ENCODE data around the gene HIPK4. TPM values are rescaled to one million over a fixed set of nuclear protein-coding genes. Genes with fewer than 3 reads are reported as not detected.

The HIPK4 gene
- total and polyA plus RNA-seq, 2 experiments from 2014 or later = 0.21 to 0.52 TPM

DNA sequence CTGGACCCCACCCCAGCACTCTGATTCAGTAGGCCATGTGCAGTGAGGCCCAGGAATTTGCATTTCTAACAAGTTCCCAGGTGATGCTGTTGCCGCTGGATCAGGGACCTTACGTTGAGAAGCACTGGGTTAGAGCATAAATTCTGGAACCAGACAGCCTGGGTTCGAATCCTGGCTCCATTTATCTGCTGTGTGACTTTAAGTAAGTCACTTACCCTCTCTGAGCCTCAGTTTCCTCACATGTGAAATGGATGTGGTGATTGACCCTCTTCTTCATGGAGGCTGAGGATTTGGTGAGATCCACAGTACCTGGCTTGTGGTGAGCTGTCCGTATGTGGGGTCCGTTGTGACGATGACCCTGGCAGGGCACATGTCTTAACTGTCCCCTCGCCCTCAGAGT, 15.9 kb downstream of the HIPK4 start (continued):
- no peak for TF ChIP-seq REST (IDR thresholded peaks at IDR 0.05; ENCODE audit: unreplicated experiment)
- TF ChIP-seq ZNF114 (CRISPR knock-in tag; IDR thresholded peaks at IDR 0.05) = no peak
- TF ChIP-seq NANOG (IDR thresholded peaks at IDR 0.05; ENCODE audit: borderline replicate concordance) = no peak
- TF ChIP-seq POLR2AphosphoS5 (IDR thresholded peaks at IDR 0.05; ENCODE audit: low read depth) = no peak
- TF ChIP-seq CTCF (conservative IDR thresholded peaks at IDR 0.05; ENCODE audit: low read depth in 2 of 2) = no peak
- TF ChIP-seq CREB1 (CRISPR knock-in tag; IDR thresholded peaks at IDR 0.05; ENCODE audit: low read depth) = no peak
- TF ChIP-seq, protein P1, sequence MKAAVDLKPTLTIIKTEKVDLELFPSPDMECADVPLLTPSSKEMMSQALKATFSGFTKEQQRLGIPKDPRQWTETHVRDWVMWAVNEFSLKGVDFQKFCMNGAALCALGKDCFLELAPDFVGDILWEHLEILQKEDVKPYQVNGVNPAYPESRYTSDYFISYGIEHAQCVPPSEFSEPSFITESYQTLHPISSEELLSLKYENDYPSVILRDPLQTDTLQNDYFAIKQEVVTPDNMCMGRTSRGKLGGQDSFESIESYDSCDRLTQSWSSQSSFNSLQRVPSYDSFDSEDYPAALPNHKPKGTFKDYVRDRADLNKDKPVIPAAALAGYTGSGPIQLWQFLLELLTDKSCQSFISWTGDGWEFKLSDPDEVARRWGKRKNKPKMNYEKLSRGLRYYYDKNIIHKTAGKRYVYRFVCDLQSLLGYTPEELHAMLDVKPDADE (IDR thresholded peaks at IDR 0.05) = no peak

GRCh38 chr19:40371802-40372122, 18.2 kb downstream of the HIPK4 start:
- H3K27ac ChIP-seq (ENCODE audit: low read depth) = no peak overlapping the region
- H3K4me3 ChIP-seq = no peak overlapping the region
- Mint-ChIP-seq H3K9me3 (no peaks in the 10 kb centered on the region), H3K4me1 (peaks cover 8% of the 10 kb centered on the region), H3K27ac (no peak overlapping the region), H3K27me3 (ENCODE audit: insufficient read depth, low read depth, poor library complexity) (peaks cover 11% of the 10 kb centered on the region), H3K36me3 (ENCODE audit: low read depth) (peaks cover 73% of the 10 kb centered on the region), H3K4me3 (no peak overlapping the region)
- DNase-seq (ENCODE audit: low spot score) (no peak), ATAC-seq (no peak)
- H3K4me1 ChIP-seq (ENCODE audit: insufficient read depth) = peaks cover 9% of the 10 kb centered on the region
- H2AFZ ChIP-seq = no peak overlapping the region
- H3K79me2 ChIP-seq (replicated peaks; ENCODE audit: insufficient read depth) = peaks cover 7% of the 10 kb centered on the region; the same call in 1 of the 2 replicates
- no peaks in the 10 kb centered on the region for H3F3A ChIP-seq (replicated peaks; ENCODE audit: low read depth)
- no peaks in the 10 kb centered on the region for H3K27me3 ChIP-seq (ENCODE audit: insufficient read depth)
- H3K9me2 ChIP-seq (ENCODE audit: insufficient read depth) = no peaks in the 10 kb centered on the region
- TF ChIP-seq POLR2AphosphoS5 (IDR thresholded peaks at IDR 0.05; ENCODE audit: low read depth) (no peak), STAT1 (IDR thresholded peaks at IDR 0.05; ENCODE audit: unreplicated experiment) (no peak), ZNF462 (CRISPR knock-in tag; IDR thresholded peaks at IDR 0.05) (no peak)
- H4K20me1 ChIP-seq (replicated peaks; ENCODE audit: insufficient read depth) = peaks cover 6% of the 10 kb centered on the region; the same call in 1 of the 2 replicates
- no peak overlapping the region for H3K4me2 ChIP-seq
- H3K36me3 ChIP-seq (ENCODE audit: insufficient read depth) = peaks cover 7% of the 10 kb centered on the region; the same call in 1 of the 2 replicates
